ENCODE data around the gene NLRC3.

The NLRC3 gene

GRCh38 chr16:3597676-3598075, 20.5 kb upstream of the NLRC3 start:
- no peak for DNase-seq

- DNase-seq = no peak
These were observed 20.0 kb upstream of the NLRC3 start for GRCh38 chr16:3597226-3597625.

GRCh38 chr16:3596101-3596861, 19.1 kb upstream of the NLRC3 start:
- DNase-seq = no peak

GRCh38 chr16:3595521-3596021, 18.4 kb upstream of the NLRC3 start:
- no peak for DNase-seq

- no peak for DNase-seq
These were observed 17.9 kb upstream of the NLRC3 start for GRCh38 chr16:3595110-3595486.

- no peak for DNase-seq
These were observed 17.3 kb upstream of the NLRC3 start for GRCh38 chr16:3594316-3595109.

GRCh38 chr16:3592559-3592958, 15.4 kb upstream of the NLRC3 start:
- no peak for DNase-seq

GRCh38 chr16:3591991-3592390, 14.8 kb upstream of the NLRC3 start:
- no peak for DNase-seq

GRCh38 chr16:3591436-3591803, 14.2 kb upstream of the NLRC3 start:
- no peak for DNase-seq

- no peak for DNase-seq
These were observed 13.7 kb upstream of the NLRC3 start for GRCh38 chr16:3590736-3591435.

- no peak for DNase-seq
These were observed 12.9 kb upstream of the NLRC3 start for GRCh38 chr16:3589991-3590701.

- DNase-seq = no peak
These were observed 12.3 kb upstream of the NLRC3 start for GRCh38 chr16:3589441-3589921.

GRCh38 chr16:3589001-3589400, 11.8 kb upstream of the NLRC3 start:
- DNase-seq = no peak

- no peak for DNase-seq
These were observed 10.4 kb upstream of the NLRC3 start for GRCh38 chr16:3587547-3588110.

- no peak for DNase-seq
These were observed 7.2 kb upstream of the NLRC3 start for GRCh38 chr16:3584412-3584811.

GRCh38 chr16:3583303-3584038, 6.3 kb upstream of the NLRC3 start:
- no peak for DNase-seq

GRCh38 chr16:3582276-3583165, 5.3 kb upstream of the NLRC3 start:
- DNase-seq = no peak

GRCh38 chr16:3581392-3581791, 4.2 kb upstream of the NLRC3 start:
- no peak for DNase-seq

- no peak for DNase-seq
These were observed 3.5 kb upstream of the NLRC3 start for GRCh38 chr16:3580686-3581085.

GRCh38 chr16:3580251-3580651, 3.0 kb upstream of the NLRC3 start:
- DNase-seq = no peak

- no peak for DNase-seq
These were observed 2.6 kb upstream of the NLRC3 start for GRCh38 chr16:3579776-3580175.

Data from T1000 (cell line).